Kidney epithelial cell (primary cell): ENCODE results near the gene DNTT. TPM values are rescaled to one million over a fixed set of nuclear protein-coding genes. Genes with fewer than 3 reads are reported as not detected.
"Not testable (repeated sequence)": the region's sequence is repeated elsewhere in the genome, so short reads cannot be mapped to it uniquely, and the experiment has no call there.

ENCODE experiments used
- DNase-seq: peaks from one replicate; pipeline ENCODE4 v3.0.0-alpha.2; 2010; ENCODE audit warnings: low read depth
- H3K27me3 ChIP-seq: 2 replicates; pipeline ENCODE4 v1.6.0; 2011; ENCODE audit warnings: low read length; ENCODE audit not compliant: control insufficient read depth, insufficient read depth
- H3K36me3 ChIP-seq: 2 replicates; pipeline ENCODE4 v1.5.1; 2011; ENCODE audit warnings: low read length; ENCODE audit not compliant: control insufficient read depth, insufficient read depth
- H3K4me3 ChIP-seq: 2 replicates; pipeline ENCODE4 v1.5.1; 2011; ENCODE audit warnings: low read depth, mild to moderate bottlenecking, control low read depth, low read length
- total RNA-seq: library from RNA; depleted of rRNA; stranded (reverse); fragments of >200 nt; gene quantifications from 2 replicates; pipeline ENCODE4 v1.2.3, GENCODE V29; 2015
- TF ChIP-seq, protein P1 (sequence below): IDR thresholded peaks from 2 replicates; pipeline ENCODE4 v1.5.1; 2011; ENCODE audit warnings: mild to moderate bottlenecking, moderate library complexity, low read length, control low read depth, inconsistent platforms; ENCODE audit not compliant: insufficient read depth, poor library complexity, severe bottlenecking

The DNTT gene
- total RNA-seq, 1 donor from 2014 or later = not detected

DNA sequence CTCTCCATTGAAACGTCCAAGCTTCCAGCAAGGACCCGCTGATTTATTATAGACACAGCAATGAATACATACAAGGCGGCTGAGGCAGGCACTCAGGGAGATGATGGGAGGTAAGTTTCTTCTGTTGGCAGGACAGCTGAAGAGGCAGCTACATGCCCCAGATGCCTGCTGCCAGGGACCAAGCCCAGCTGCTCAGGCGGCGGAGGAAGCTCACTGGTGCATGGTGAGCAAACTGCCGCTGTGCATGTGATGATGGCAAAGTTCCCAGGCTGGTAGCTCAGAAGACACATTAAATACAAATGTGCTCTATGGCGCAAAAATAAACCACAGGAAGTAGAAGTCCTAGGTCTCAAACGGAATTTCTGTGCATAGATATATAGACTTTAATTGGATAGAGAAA, 2.3 kb downstream of the DNTT start:
- TF ChIP-seq, protein P1, sequence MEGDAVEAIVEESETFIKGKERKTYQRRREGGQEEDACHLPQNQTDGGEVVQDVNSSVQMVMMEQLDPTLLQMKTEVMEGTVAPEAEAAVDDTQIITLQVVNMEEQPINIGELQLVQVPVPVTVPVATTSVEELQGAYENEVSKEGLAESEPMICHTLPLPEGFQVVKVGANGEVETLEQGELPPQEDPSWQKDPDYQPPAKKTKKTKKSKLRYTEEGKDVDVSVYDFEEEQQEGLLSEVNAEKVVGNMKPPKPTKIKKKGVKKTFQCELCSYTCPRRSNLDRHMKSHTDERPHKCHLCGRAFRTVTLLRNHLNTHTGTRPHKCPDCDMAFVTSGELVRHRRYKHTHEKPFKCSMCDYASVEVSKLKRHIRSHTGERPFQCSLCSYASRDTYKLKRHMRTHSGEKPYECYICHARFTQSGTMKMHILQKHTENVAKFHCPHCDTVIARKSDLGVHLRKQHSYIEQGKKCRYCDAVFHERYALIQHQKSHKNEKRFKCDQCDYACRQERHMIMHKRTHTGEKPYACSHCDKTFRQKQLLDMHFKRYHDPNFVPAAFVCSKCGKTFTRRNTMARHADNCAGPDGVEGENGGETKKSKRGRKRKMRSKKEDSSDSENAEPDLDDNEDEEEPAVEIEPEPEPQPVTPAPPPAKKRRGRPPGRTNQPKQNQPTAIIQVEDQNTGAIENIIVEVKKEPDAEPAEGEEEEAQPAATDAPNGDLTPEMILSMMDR = no peak
- Histone ChIP-seq H3K4me3 (no peak overlapping the region), H3K36me3 (no peaks in the 10 kb centered on the region), H3K27me3 (peaks cover 2% of the 10 kb centered on the region)
- DNase-seq = peak; percentile 28

DNA sequence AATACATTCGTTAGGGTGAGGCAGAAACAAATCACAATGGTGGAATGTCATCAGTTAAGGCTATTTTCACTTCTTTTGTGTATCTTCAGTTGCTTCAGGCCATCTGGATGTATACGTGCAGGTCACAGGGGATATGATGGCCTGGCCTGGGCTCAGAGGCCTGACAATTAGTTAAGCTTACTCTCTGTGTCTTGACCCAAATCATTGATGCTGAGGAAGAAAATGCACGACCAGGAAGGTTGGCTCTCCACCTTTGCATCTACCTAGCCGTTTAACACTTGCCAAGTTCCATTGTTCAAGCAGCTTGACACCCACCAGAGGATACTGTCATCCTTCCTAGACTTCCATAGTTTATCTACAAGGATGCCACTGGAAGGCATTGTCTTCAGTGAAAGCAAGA, 4.6 kb downstream of the DNTT start:
- H3K4me3 ChIP-seq, H3K27me3 ChIP-seq, H3K36me3 ChIP-seq, DNase-seq: not testable (repeated sequence)

DNA sequence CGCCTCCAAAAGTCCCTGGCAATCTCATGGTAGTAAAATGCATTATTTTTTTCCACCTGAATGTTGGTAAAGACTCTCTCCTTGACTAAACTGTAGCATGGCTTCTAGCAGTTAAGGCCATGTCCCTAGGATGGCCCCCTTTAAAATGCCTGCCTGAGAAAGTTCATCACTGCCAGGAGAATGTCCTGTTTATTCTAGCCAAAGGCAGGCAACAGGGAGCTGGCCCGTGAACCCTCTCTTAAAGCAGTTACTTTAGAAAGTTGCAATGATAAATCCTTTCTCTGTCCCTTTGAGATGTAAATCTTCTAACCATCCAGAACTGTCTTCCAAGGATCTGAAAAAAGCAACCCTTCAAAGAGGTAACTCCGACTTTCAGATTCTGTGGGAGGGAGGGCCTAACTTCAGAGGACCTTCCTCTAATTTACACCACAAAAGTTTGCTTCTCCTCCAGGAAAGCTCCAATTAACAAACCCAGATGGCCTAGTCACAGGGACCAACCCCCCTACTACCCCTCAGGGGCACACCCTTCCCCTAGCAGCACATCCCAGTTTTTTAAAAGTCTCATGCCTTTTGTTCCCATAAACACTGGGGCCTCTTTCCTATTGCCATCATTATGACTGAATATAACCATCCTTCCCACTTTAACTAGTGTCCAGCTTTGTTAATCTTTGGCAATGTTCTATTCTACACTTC, 5.5 kb downstream of the DNTT start:
- no peak for DNase-seq
- H3K4me3 ChIP-seq = no peak overlapping the region
- TF ChIP-seq, protein P1 = no peak
- no peaks in the 10 kb centered on the region for H3K36me3 ChIP-seq
- no peaks in the 10 kb centered on the region for H3K27me3 ChIP-seq

DNA sequence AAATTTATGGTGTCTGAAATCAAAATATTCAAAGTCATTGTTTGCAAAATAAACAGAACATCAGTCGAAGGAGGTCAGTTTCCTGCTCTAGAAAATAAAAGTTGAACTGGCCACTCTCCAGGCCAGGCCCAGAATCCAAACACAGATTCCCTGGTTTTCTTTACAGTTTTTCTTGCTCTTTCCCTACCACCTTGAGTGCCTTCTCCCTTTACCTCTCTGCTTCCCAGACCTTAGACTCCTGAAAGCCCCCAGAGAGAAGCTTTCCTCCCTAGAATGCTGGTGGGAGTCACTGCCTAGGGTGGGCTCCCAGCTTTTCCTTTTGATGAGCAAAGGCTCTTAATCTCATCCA, 6.1 kb downstream of the DNTT start:
- no peak overlapping the region for H3K4me3 ChIP-seq
- H3K27me3 ChIP-seq = no peaks in the 10 kb centered on the region
- TF ChIP-seq, protein P1 = no peak
- DNase-seq = no peak
- H3K36me3 ChIP-seq = no peaks in the 10 kb centered on the region

DNA sequence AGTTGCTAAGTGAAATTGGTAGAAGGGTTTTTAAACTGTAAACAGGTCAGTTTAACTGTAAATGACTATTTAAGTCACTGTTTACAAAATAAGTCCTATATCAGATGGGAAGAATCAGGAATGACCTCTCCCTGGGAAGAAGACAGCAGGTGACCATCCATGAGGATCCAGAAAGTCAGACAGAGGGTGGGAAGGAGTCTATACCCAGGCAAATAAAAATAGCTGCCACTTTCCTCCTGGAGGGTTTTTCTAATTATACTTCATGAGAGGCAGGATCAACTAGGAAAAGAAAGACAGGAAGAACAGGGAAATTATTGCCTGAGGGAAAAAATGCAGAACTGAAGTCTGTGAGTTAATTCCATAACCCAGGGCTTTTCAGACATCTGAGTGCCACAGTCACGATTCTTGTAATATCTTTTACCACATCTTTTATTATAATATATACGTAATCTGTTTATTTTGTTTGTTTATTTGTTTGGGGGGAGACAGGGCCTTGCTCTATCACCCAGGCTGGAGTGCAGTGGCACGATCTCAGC, 7.0 kb downstream of the DNTT start:
- H3K27me3 ChIP-seq = no peaks in the 10 kb centered on the region
- no peaks in the 10 kb centered on the region for H3K36me3 ChIP-seq
- TF ChIP-seq, protein P1 = no peak
- H3K4me3 ChIP-seq = no peak overlapping the region
- DNase-seq = no peak

DNA sequence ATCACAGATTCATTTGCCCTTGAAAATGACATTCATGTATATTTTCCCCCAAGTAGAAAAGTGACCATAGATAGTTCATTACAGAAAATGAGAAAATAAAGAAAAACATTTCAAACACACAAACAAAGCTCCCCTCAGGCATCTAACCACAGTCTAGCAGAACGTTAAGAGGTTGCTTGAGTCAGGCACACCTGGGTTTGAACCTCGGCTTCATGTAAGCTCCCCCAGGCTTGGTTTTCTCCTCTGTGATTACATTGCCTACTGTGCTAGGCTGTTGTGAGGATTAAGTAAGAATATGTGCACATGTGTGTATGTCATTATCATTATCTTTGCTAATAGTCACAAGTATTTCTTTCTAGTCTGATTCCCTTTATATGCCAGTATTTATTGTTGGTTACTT, 9.1 kb downstream of the DNTT start:
- H3K4me3 ChIP-seq = no peak overlapping the region
- no peak for DNase-seq
- H3K27me3 ChIP-seq = no peaks in the 10 kb centered on the region
- TF ChIP-seq, protein P1 = no peak
- no peaks in the 10 kb centered on the region for H3K36me3 ChIP-seq
